ENCODE results near the gene TMEM221.
A peak's percentile ranks its signal among the peaks of the same experiment; 100 is the strongest.
"Not testable (repeated sequence)": the region's sequence is repeated elsewhere in the genome, so short reads cannot be mapped to it uniquely, and the experiment has no call there.

Gene TMEM221

GRCh38 chr19:17448131-17448967 is at the start of gene TMEM221:
Gene TMEM221 (minus strand): TSS chr19:17448668. CDS start chr19:17448462, 206 bp downstream.
- no peak for DNase-seq (ENCODE audit: low read depth in 2 of 2)

GRCh38 chr19:17497149-17497798 is 48.8 kb upstream of the TMEM221 start:
- no peak for DNase-seq (ENCODE audit: low read depth in 2 of 2)

- no peak for DNase-seq (ENCODE audit: low read depth in 2 of 2)
These were observed 48.0 kb upstream of the TMEM221 start for GRCh38 chr19:17496337-17496997.

- DNase-seq (ENCODE audit: low read depth in 2 of 2), result no peak
These were observed 47.3 kb upstream of the TMEM221 start for GRCh38 chr19:17495639-17496296.

- DNase-seq (ENCODE audit: low read depth in 2 of 2), result no peak
These were observed 42.8 kb upstream of the TMEM221 start for GRCh38 chr19:17491287-17491686.

GRCh38 chr19:17490411-17490810 is 41.9 kb upstream of the TMEM221 start:
- no peak for DNase-seq (ENCODE audit: low read depth in 2 of 2)

GRCh38 chr19:17489392-17490030 is 41.0 kb upstream of the TMEM221 start:
- no peak for DNase-seq (ENCODE audit: low read depth in 2 of 2)

- DNase-seq (ENCODE audit: low read depth in 2 of 2), result no peak
These were observed 40.3 kb upstream of the TMEM221 start for GRCh38 chr19:17488593-17489391.

GRCh38 chr19:17487284-17488121 is 39.0 kb upstream of the TMEM221 start:
- no peak for DNase-seq (ENCODE audit: low read depth in 2 of 2)

GRCh38 chr19:17486545-17487240 is 38.2 kb upstream of the TMEM221 start:
- no peak for DNase-seq (ENCODE audit: low read depth in 2 of 2)

GRCh38 chr19:17484520-17485185 is 36.2 kb upstream of the TMEM221 start:
- DNase-seq (ENCODE audit: low read depth in 2 of 2), result no peak

- DNase-seq (ENCODE audit: low read depth in 2 of 2), result no peak
These were observed 35.1 kb upstream of the TMEM221 start for GRCh38 chr19:17483605-17484002.

GRCh38 chr19:17482877-17483604 is 34.6 kb upstream of the TMEM221 start:
- no peak for DNase-seq (ENCODE audit: low read depth in 2 of 2)

- DNase-seq (ENCODE audit: low read depth in 2 of 2), result no peak
These were observed 33.5 kb upstream of the TMEM221 start for GRCh38 chr19:17481986-17482385.

- DNase-seq (ENCODE audit: low read depth in 2 of 2), result peak; percentile 47 to 54
These were observed 30.9 kb upstream of the TMEM221 start for GRCh38 chr19:17479325-17479791.

GRCh38 chr19:17475541-17476115 is 27.2 kb upstream of the TMEM221 start:
- DNase-seq (ENCODE audit: low read depth in 2 of 2), result no peak

GRCh38 chr19:17475011-17475540 is 26.6 kb upstream of the TMEM221 start:
- DNase-seq (ENCODE audit: low read depth in 2 of 2), result not testable (repeated sequence)

Data from fibroblast of skin of left biceps (primary cell).